MCF 10A (cell line): ENCODE measurements around the gene PPFIA1. TPM values are rescaled to one million over a fixed set of nuclear protein-coding genes. Genes with fewer than 3 reads are reported as not detected.

Experiments used
- BruUV-seq: library from RNA; stranded (reverse); fragments of 400-500 nt; replicated peaks from 2 replicates; lab custom pipeline; 2021; lab: Mats Ljungman, UMichigan
- CTCF ChIA-PET: fragments of 300-600 bp; sonication (Branson Sonifier 250); formaldehyde crosslinking; extraction: SDS; loops from one replicate; lab custom pipeline; 2021; ENCODE audit warnings: antibody characterized with exemption, inconsistent platforms; lab: Yijun Ruan, JAX
- POLR2A ChIA-PET: fragments of 300-600, 350-650 bp; sonication (Branson Sonifier 250); formaldehyde crosslinking; extraction: SDS; loops from one replicate; lab custom pipeline; 2020; ENCODE audit warnings: antibody characterized with exemption, inconsistent platforms; lab: Yijun Ruan, JAX
- DNase-seq: peaks from one replicate; pipeline ENCODE4 v3.0.0-alpha.2; 2018; ENCODE audit not compliant: unreplicated experiment
- H3K27ac Mint-ChIP-seq: one replicate; pipeline ENCODE4 v1.8.0; 2022; ENCODE audit warnings: mild to moderate bottlenecking, low read depth, mixed read lengths; ENCODE audit not compliant: unreplicated experiment
- H3K27me3 Mint-ChIP-seq: one replicate; pipeline ENCODE4 v1.8.0; 2022; ENCODE audit warnings: mixed read lengths; ENCODE audit not compliant: insufficient read depth, unreplicated experiment
- H3K36me3 Mint-ChIP-seq: one replicate; pipeline ENCODE4 v1.8.0; 2022; ENCODE audit warnings: mild to moderate bottlenecking, moderate library complexity, mixed read lengths; ENCODE audit not compliant: insufficient read depth, unreplicated experiment
- H3K4me1 Mint-ChIP-seq: one replicate; pipeline ENCODE4 v1.8.0; 2022; ENCODE audit warnings: mixed read lengths; ENCODE audit not compliant: insufficient read depth, unreplicated experiment
- H3K4me3 Mint-ChIP-seq: one replicate; pipeline ENCODE4 v1.8.0; 2022; ENCODE audit warnings: mild to moderate bottlenecking, moderate library complexity, mixed read lengths; ENCODE audit not compliant: unreplicated experiment
- H3K9me3 Mint-ChIP-seq: one replicate; pipeline ENCODE4 v1.8.0; 2022; ENCODE audit warnings: mixed read lengths; ENCODE audit not compliant: unreplicated experiment
- CTCF ChIP-seq: fragments of 200-600 bp; IDR thresholded peaks from one replicate; pipeline ENCODE4 v1.8.0; 2022; ENCODE audit warnings: antibody characterized with exemption, mild to moderate bottlenecking; ENCODE audit not compliant: unreplicated experiment
- intact Hi-C: fragments of 100-400 bp; cut with micrococcal nuclease; formaldehyde crosslinking; loops from 2 replicates; pipeline ENCODE4 v1.14.1; 2022
- total RNA-seq: library from RNA; stranded (reverse); gene quantifications from 2 replicates; pipeline ENCODE4 v1.2.3, GENCODE V29; 2022

PPFIA1 gene
- total RNA-seq, 1 experiment from 2014 or later, result 78.8 TPM

DNA sequence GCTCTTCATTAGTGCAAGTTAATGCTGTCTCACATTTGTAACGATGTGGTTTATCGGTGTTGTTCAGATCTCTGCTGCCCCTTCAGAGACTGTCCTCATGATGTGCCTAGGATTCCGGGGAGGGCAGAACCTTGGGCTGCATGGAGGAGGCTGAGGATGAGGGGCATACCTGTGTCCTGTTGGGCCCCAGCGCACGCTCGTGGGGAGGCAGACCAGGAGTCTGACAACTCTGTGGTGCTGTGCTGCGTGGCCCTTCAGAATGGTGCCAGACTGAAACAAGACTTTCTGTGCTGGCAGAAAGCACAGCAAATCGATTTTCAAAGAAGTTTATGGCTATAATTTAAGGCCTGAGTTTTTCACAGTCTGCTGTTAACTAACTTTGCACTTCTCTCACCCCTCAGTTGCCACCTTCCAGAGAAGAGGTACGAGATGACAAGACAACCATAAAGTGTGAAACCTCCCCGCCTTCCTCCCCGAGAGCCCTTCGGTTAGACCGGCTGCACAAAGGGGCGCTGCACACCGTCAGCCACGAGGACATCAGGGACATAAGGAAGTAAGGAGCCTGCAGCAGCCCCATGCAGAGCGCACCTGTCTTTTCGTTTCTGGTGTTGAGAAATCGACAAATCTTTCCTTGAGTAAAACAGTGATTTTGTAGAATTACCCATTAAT lies 83.5 kb downstream of the PPFIA1 start:
- ChIA-PET CTCF (no interaction called here), POLR2A (no interaction called here)
- Mint-ChIP-seq H3K4me3 (no peak overlapping the region), H3K9me3 (no peaks in the 10 kb centered on the region), H3K27ac (no peak overlapping the region), H3K36me3 (peaks cover 74% of the 10 kb centered on the region), H3K4me1 (no peaks in the 10 kb centered on the region), H3K27me3 (no peaks in the 10 kb centered on the region)
- no peak for DNase-seq
- no peak for TF ChIP-seq CTCF
- intact Hi-C loops, result no loop called here
- BruUV-seq, result no TSS peak

DNA sequence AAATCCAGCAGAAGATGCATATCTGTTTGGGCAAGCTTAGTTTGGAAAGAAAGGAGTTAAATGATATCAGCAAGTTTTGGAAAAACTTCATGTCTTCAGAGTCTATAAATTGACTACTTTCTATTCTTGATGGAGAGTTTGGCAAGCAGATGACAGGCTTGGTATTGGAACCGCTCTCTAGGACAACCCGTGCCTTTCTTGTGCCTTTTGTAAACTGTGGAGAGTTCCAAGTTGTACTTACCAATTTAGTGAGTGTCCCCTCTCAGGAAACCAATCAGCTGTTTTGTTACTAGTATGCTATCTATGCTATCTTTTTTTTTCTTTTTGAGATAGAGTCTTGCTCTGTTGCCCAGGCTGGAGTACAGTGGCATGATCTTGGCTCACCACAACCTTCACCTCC lies 84.1 kb downstream of the PPFIA1 start:
- H3K4me1 Mint-ChIP-seq, result no peaks in the 10 kb centered on the region
- no peak overlapping the region for H3K4me3 Mint-ChIP-seq
- no TSS peak for BruUV-seq
- POLR2A ChIA-PET, result no interaction called here
- no peaks in the 10 kb centered on the region for H3K27me3 Mint-ChIP-seq
- intact Hi-C loops, result no loop called here
- CTCF ChIA-PET, result no interaction called here
- TF ChIP-seq CTCF, result no peak
- H3K36me3 Mint-ChIP-seq, result peaks cover 74% of the 10 kb centered on the region
- DNase-seq, result no peak
- no peak overlapping the region for H3K27ac Mint-ChIP-seq
- no peaks in the 10 kb centered on the region for H3K9me3 Mint-ChIP-seq

DNA sequence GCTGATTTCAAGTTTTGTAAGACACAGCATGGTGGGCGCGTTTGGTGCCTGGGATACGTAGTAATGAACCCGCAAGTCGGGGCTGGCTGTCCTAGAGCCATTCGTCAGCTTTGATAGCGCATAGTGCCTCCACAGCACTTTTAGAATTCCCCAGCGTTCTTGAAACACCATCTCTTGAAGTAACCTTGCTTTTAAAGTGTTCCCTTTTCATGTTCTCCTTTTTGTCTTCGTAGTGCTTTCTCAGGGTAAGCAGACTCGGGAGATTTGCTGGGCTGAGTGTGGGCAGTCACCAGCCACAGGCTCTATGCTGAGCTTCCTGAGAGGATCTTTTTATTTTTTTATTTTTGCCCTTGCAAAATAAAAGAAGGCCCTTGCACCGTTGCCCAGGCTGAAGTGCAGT lies 88.3 kb downstream of the PPFIA1 start:
- intact Hi-C loops, result no loop called here
- no peaks in the 10 kb centered on the region for H3K9me3 Mint-ChIP-seq
- H3K36me3 Mint-ChIP-seq, result peaks cover 80% of the 10 kb centered on the region
- H3K27ac Mint-ChIP-seq, result no peak overlapping the region
- no peaks in the 10 kb centered on the region for H3K4me1 Mint-ChIP-seq
- POLR2A ChIA-PET, result interaction anchor here (0.8 kb wide), 1 partner anchor 14 kb away, joined by 3 read pairs; no protein-coding TSS in a partner anchor
- CTCF ChIA-PET, result no interaction called here
- H3K27me3 Mint-ChIP-seq, result no peaks in the 10 kb centered on the region
- no TSS peak for BruUV-seq
- no peak overlapping the region for H3K4me3 Mint-ChIP-seq
- TF ChIP-seq CTCF, result no peak
- DNase-seq, result no peak

DNA sequence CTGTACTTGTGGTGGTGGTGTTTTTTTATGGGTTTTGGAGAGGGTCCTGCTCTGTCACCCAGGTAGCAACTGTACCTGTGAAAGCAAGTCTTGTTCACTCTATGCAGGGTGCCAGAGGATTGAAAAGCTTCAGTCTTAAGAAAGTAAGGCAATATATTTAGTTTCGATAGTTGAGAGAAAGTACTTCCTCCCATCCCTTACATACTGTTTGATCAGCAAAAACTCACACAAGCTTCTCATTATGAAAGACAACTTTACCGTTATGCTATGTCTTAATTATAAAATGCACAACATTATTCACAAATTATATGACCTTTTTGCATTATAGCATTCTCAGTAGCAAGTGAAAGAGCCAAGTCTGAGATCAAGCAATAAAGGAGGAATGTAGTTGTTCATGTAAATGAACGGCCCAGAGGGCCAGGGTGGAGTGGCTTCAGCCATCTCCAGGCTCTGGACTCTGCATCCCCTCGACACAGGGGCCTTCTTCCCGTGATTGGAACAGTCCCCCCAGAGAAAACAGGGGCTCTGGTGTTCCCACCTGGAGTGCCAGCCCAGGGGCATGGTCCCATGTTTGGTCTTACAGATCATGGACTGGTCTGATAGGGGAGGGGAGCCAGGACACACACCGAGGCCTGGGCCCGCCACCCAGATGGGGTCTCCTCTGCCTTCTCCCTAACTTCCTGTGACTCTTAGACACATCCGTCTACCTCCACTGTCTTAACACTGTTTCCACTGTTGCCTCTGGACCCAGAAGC lies 89.1 kb downstream of the PPFIA1 start:
- H3K27ac Mint-ChIP-seq, result no peak overlapping the region
- H3K27me3 Mint-ChIP-seq, result no peaks in the 10 kb centered on the region

More for the DNA sequence above, 89.1 kb downstream of the PPFIA1 start:
- no peaks in the 10 kb centered on the region for H3K9me3 Mint-ChIP-seq
- TF ChIP-seq CTCF, result no peak
- no peak for DNase-seq
- no TSS peak for BruUV-seq
- H3K36me3 Mint-ChIP-seq, result peaks cover 80% of the 10 kb centered on the region
- intact Hi-C loops, result no loop called here
- ChIA-PET CTCF (interaction anchor here (0.5 to 0.7 kb wide), 2 partner anchors 94 to 1095 kb away, joined by 3 read pairs; no protein-coding TSS in a partner anchor), POLR2A (interaction anchor here (0.8 kb wide), 1 partner anchor 13 kb away, joined by 3 read pairs; no protein-coding TSS in a partner anchor)
- no peak overlapping the region for H3K4me3 Mint-ChIP-seq
- H3K4me1 Mint-ChIP-seq, result no peaks in the 10 kb centered on the region
